GM11168 (cell line): Measurements from ENCODE around the gene CACNA1F.

ENCODE experiments used
- in situ Hi-C: fragments of 300-500 bp; cut with MboI; formaldehyde crosslinking; loops from one replicate; pipeline ENCODE4 v1.12.0; 2022; ENCODE audit warnings: low sequenced_read_pairs; ENCODE audit not compliant: unreplicated experiment

Gene CACNA1F

DNA sequence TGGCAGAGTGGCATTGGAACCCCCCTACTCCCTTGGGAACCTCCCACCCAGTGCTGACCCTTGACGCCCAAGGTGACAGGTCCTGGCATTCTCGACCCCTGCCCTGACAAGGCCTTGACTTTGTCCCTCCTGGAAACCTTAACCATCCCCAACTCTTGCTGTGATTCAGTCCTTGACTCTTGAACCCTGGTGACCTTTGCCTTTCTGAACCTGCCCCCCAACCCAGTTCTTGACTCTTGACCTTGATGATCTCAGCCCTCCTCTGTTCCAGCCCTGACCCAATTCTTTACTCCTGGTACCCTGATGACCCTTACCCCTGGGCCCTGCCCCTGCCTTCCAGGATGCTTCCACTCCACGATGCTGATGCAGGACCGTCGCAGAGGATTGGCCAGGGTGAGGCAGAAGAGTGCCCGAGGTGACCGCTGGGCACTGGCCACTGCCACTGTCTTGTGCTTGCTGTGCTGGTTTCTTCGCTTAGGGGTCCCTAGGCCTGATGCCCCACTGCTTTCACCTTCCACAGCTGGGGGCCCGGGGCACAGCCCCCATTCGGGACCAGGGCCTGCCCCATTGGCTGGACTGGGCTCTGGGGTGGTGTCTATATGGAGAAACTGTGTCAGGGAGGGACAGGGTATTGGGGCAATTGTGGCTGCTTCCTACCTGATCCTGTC, 1.7 kb downstream of the CACNA1F start:
- in situ Hi-C loops, result no loop called here

DNA sequence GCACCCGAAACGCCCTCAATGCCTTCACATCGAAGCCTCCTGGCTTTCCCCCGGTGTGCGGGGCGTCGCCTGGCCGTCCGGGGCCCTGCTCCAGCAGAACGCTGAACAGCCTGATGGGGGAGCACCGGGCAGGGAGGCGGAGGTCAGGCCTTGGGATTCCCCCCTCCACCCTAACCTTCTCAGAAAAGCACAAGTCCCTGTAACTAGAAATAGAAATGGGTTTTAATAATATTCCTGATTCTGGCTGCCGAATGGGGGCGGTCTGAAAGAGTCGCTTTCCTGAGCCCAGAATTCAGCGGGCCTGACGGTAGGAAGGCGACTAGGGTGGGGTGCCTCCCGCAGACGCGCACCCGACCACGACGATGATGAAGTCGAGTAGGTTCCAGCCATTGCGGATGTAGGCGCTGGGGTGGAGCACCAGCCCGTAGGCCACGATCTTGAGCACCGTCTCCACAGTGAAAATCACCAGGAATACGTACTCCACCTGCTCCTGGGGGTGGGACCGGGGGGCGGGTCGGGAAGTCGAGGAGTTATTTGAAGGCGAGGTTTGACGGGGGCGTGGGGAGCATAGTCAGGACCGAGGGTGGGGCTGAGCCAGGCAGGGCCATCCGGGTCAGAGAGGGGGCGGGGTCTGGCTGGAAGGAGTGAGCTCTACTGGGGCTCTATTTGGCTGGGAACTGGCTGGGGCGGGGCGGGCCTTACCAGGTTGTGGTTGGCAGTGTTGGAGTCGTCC, 2.5 kb downstream of the CACNA1F start:
- in situ Hi-C loops, result no loop called here

GRCh38 chrX:49228185-49228584, 5.0 kb downstream of the CACNA1F start:
- in situ Hi-C loops, result no loop called here

DNA sequence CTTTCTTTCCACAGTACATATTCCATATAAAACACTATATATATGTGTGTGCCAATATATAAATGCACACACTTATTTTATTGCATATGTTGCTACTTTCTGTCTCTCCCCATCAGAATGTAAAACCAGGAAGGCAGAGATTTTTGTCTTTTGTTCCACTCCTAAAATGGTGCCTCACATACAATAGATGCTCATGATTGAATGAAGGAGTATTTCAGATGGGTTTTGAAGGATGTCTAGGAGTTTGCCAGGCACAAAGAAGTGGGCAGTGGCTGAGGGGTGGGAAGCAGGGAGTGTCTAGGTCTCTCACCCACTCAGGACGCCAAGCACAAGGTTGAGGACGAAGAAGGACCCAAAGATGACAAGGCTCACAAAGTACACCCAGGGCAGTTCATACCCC, 5.4 kb downstream of the CACNA1F start:
- in situ Hi-C loops, result no loop called here

DNA sequence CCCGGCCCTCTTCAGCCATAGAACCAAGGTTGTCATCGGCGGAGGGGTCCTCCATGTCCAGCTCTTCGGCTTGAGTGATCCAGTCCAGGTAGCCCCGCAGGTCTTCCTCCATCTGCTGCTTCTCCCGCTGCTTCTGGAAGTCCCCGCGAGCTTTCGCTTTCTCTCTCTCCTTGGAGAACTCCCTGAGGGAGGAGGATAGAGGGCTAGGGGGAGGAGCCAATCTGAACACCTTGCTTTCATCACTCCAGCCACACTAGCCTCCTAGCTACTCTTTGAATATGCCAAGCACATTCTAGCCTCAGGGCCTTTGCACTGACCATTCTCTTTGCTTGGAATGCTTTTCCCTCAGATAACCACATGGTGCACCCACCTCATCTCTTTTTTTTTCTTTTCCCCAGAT, 6.2 kb downstream of the CACNA1F start:
- in situ Hi-C loops, result no loop called here

- in situ Hi-C loops, result no loop called here
Measured at GRCh38 chrX:49225858-49226257, 7.3 kb downstream of the CACNA1F start.

GRCh38 chrX:49221868-49222267, 11.3 kb downstream of the CACNA1F start:
- in situ Hi-C loops, result no loop called here

- in situ Hi-C loops, result no loop called here
Measured at GRCh38 chrX:49220100-49220499, 13.0 kb downstream of the CACNA1F start.

- in situ Hi-C loops, result no loop called here
Measured at GRCh38 chrX:49214996-49215526, 18.1 kb downstream of the CACNA1F start.

- in situ Hi-C loops, result no loop called here
Measured at GRCh38 chrX:49214416-49214815, 18.7 kb downstream of the CACNA1F start.

DNA sequence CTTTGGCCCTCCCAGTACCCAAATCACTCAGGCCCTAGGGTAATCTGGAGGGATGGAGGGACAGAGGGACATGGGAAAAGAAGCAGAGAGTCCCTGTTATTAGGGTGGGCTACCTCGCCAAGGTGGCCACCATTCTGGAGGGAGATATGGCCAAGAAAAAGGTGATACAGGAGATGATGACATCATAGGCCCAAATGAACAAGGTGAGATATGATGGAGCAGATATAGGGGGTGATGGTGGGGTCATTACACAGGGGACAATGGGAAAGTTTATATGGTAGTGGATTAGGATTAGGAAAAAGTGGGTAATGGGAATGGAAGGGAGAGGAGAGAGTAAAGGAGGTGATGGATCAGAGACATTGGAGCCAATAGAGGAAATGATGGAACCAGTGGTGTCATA, 20.3 kb downstream of the CACNA1F start:
- in situ Hi-C loops, result no loop called here

DNA sequence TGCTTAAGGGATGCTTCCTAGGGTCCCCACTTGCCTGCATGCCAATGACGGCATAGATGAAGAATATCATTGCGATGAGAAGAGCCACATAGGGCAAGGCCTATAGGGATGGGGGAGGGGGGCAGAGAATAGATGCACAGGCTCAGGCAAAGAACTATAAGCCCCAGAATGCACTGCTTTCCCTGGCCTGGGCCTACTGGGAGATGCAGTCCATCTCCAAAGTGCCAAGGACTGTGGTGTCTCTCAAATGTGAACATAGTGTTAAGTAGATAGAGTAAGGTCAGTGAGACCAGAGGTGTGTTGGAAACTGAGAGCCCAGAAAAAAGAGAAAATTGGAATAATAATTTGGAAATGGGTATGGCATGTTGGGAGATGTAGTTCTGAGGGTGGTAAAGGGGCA, 20.9 kb downstream of the CACNA1F start:
- in situ Hi-C loops, result no loop called here

GRCh38 chrX:49211074-49211473, 22.1 kb downstream of the CACNA1F start:
- in situ Hi-C loops, result no loop called here

- in situ Hi-C loops, result no loop called here
Measured at GRCh38 chrX:49210406-49210805, 22.7 kb downstream of the CACNA1F start.

GRCh38 chrX:49209434-49210251, 23.5 kb downstream of the CACNA1F start:
- in situ Hi-C loops, result no loop called here

GRCh38 chrX:49208399-49208798, 24.7 kb downstream of the CACNA1F start:
- in situ Hi-C loops, result no loop called here

- in situ Hi-C loops, result no loop called here
Measured at GRCh38 chrX:49206543-49206942, 26.6 kb downstream of the CACNA1F start.

DNA sequence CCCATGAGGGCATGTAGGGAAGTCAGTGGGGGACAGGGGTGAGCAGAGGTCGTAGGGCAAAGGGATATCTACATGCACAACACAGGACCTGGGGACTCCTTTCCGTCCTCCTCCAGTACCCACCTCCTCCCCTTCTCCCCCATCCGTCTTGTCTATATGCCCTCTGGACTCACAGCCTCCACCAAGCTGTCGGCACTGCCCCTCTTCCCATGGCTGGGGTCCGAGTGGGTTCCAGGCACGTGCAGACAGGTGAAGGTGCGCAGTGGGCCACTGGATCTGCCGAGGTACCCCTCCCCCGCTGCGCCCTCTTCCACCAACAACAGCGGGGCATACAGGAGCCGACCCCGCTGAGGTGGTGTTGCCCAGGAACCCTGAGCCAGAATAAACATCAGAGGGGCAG, 27.7 kb downstream of the CACNA1F start:
- in situ Hi-C loops, result no loop called here

GRCh38 chrX:49204709-49205108, 28.4 kb downstream of the CACNA1F start:
- in situ Hi-C loops, result no loop called here

DNA sequence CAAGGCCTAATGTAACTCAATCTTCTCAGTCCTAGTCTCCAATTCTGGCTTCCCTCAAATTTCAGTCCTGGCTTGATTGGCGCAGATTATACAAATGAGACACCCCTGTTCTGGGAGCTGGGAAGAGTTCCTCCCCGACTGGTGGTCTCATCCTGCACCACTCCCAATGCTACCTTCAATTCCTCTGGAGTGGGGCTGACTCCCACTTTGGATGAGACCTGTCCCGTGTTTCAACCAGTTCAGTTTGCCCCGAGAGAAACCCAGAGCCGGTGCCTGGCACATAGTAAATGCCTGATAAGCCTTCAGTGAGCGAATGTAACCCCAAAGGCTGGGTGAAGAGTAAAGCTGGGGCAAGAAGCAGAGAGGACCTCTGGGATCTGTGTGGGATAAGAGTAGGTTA, 29.1 kb downstream of the CACNA1F start:
- in situ Hi-C loops, result no loop called here

DNA sequence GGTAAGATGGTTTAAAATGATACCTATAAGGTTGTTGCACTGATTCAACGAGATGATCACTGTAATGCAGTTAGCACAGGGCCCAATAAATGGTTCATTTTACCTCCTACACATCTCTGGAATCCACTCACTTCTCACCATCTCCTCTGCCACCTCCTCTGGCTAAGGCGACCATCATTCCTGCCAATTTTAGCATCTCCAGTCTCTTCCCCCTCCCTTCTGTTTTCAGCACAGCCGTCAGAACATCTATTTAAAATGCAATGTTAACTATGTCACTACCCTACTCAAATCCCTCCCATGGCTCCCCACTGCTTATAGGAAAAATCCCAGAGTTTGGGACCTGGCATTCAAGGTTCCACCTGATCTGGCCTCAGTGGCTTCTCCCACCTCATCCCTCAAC, 29.6 kb downstream of the CACNA1F start:
- in situ Hi-C loops, result no loop called here
